Osteoblast (primary cell): Measurements from ENCODE around the gene TGFB3. TPM values are rescaled to one million over a fixed set of nuclear protein-coding genes. Genes with fewer than 3 reads are reported as not detected.
A peak's percentile ranks its signal among the peaks of the same experiment; 100 is the strongest.

ENCODE experiments used
- DNase-seq: peaks from one replicate; pipeline ENCODE4 v3.0.0; 2011; ENCODE audit warnings: low spot score, mixed read lengths; ENCODE audit not compliant: insufficient read length; ENCODE audit errors: missing footprints
- H2AFZ ChIP-seq: 2 replicates; pipeline ENCODE4 v1.6.0; 2011; ENCODE audit warnings: mild to moderate bottlenecking, low read length
- H3K27ac ChIP-seq: 2 replicates; pipeline ENCODE4 v1.5.1; 2011; ENCODE audit warnings: mild to moderate bottlenecking, low read depth, low read length, moderate library complexity
- H3K27me3 ChIP-seq: 2 replicates; pipeline ENCODE4 v1.6.0; 2012; ENCODE audit warnings: mild to moderate bottlenecking, control low read depth, inconsistent platforms, low read length, moderate library complexity; ENCODE audit not compliant: insufficient read depth
- H3K36me3 ChIP-seq: 2 replicates; pipeline ENCODE4 v1.5.1; 2011; ENCODE audit warnings: mild to moderate bottlenecking, low read length, control low read depth, moderate library complexity; ENCODE audit not compliant: insufficient read depth
- H3K4me1 ChIP-seq: 2 replicates; pipeline ENCODE4 v1.5.1; 2011; ENCODE audit warnings: mild to moderate bottlenecking, low read length, control low read depth, moderate library complexity; ENCODE audit not compliant: insufficient read depth
- H3K4me2 ChIP-seq: 2 replicates; pipeline ENCODE4 v1.6.0; 2011; ENCODE audit warnings: mild to moderate bottlenecking, low read length; ENCODE audit not compliant: insufficient read depth
- H3K4me3 ChIP-seq: fragments of 200-600 bp; sonication (generic); 3 replicates; pipeline ENCODE4 v1.5.1; 2012; ENCODE audit warnings: mild to moderate bottlenecking, low read length, inconsistent platforms; ENCODE audit not compliant: insufficient read depth
- H3K79me2 ChIP-seq: 2 replicates; pipeline ENCODE4 v1.6.0; 2012; ENCODE audit warnings: mild to moderate bottlenecking, low read length, control low read depth, inconsistent platforms; ENCODE audit not compliant: insufficient read depth
- H3K9me3 ChIP-seq: 2 replicates; pipeline ENCODE4 v1.5.1; 2011; ENCODE audit warnings: low read depth, low read length, control low read depth
- H4K20me1 ChIP-seq: 2 replicates; pipeline ENCODE4 v1.6.0; 2012; ENCODE audit warnings: mild to moderate bottlenecking, low read length, control low read depth; ENCODE audit not compliant: insufficient read depth
- total RNA-seq: library from RNA; depleted of rRNA; stranded (reverse); fragments of >200 nt; gene quantifications from 2 replicates; pipeline ENCODE4 v1.2.3, GENCODE V29; 2012
- TF ChIP-seq, protein P1 (sequence below): IDR thresholded peaks from 2 replicates; pipeline ENCODE4 v1.5.1; 2011; ENCODE audit warnings: mild to moderate bottlenecking, low read depth, low read length, moderate library complexity; ENCODE audit errors: extremely low read depth

Gene TGFB3
- total RNA-seq, 1 donor: 11.6 TPM

GRCh38 chr14:76019676-76020075, 37.9 kb upstream of the TGFB3 start:
- DNase-seq: no peak
- peaks cover 13% of the 10 kb centered on the region for H4K20me1 ChIP-seq
- TF ChIP-seq, protein P1, sequence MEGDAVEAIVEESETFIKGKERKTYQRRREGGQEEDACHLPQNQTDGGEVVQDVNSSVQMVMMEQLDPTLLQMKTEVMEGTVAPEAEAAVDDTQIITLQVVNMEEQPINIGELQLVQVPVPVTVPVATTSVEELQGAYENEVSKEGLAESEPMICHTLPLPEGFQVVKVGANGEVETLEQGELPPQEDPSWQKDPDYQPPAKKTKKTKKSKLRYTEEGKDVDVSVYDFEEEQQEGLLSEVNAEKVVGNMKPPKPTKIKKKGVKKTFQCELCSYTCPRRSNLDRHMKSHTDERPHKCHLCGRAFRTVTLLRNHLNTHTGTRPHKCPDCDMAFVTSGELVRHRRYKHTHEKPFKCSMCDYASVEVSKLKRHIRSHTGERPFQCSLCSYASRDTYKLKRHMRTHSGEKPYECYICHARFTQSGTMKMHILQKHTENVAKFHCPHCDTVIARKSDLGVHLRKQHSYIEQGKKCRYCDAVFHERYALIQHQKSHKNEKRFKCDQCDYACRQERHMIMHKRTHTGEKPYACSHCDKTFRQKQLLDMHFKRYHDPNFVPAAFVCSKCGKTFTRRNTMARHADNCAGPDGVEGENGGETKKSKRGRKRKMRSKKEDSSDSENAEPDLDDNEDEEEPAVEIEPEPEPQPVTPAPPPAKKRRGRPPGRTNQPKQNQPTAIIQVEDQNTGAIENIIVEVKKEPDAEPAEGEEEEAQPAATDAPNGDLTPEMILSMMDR: no peak

GRCh38 chr14:76015668-76016067, 33.9 kb upstream of the TGFB3 start:
- TF ChIP-seq, protein P1: no peak
- Histone ChIP-seq H3K4me2 (peak overlapping the region; percentile 55), H4K20me1 (peaks cover 4% of the 10 kb centered on the region), H3K9me3 (no peaks in the 10 kb centered on the region), H3K4me3 (no peak overlapping the region), H3K36me3 (peaks cover 38% of the 10 kb centered on the region), H3K27ac (peak overlapping the region; percentile 75), H3K27me3 (no peaks in the 10 kb centered on the region), H2AFZ (peak overlapping the region; percentile 23), H3K4me1 (peaks cover 12% of the 10 kb centered on the region), H3K79me2 (peaks cover 31% of the 10 kb centered on the region)
- DNase-seq: no peak

More at GRCh38 chr14:76019676-76020075, 37.9 kb upstream of the TGFB3 start:
- Histone ChIP-seq H3K27ac (no peak overlapping the region), H3K9me3 (no peaks in the 10 kb centered on the region), H3K4me1 (peaks cover 12% of the 10 kb centered on the region), H3K27me3 (no peaks in the 10 kb centered on the region), H3K79me2 (peaks cover 34% of the 10 kb centered on the region), H3K36me3 (peaks cover 44% of the 10 kb centered on the region), H3K4me2 (no peak overlapping the region), H3K4me3 (no peak overlapping the region), H2AFZ (no peak overlapping the region)

DNA sequence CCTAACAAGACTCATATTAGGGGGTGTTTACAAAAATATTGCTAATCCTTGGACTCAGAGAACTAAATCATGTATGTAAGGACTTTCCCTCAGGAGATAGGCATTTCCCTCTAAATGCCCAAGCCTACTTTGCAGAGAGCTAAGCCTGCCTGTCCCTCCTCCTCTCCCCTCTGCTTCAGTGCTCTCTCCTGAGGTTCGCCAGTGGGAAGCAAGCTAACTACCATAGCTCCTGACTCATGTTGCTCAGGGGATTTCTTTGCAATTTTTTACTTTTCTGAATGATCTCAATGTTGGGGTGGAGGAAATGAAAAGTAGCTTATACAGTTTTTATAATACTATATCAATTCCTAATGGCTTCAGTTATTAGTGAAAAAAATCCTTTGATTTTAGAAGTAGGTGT, 33.4 kb upstream of the TGFB3 start:
- DNase-seq: no peak
- peaks cover 35% of the 10 kb centered on the region for H3K36me3 ChIP-seq
- H3K9me3 ChIP-seq: no peaks in the 10 kb centered on the region
- peak overlapping the region; percentile 23 for H2AFZ ChIP-seq
- TF ChIP-seq, protein P1: no peak
- no peaks in the 10 kb centered on the region for H3K27me3 ChIP-seq
- H3K27ac ChIP-seq: peak overlapping the region; percentile 75
- H3K79me2 ChIP-seq: peaks cover 26% of the 10 kb centered on the region
- H3K4me1 ChIP-seq: peaks cover 12% of the 10 kb centered on the region
- peak overlapping the region; percentile 55 for H3K4me2 ChIP-seq
- peaks cover 2% of the 10 kb centered on the region for H4K20me1 ChIP-seq
- no peak overlapping the region for H3K4me3 ChIP-seq

- H2AFZ ChIP-seq: no peak overlapping the region
- peaks cover 18% of the 10 kb centered on the region for H3K79me2 ChIP-seq
- H4K20me1 ChIP-seq: peaks cover 11% of the 10 kb centered on the region
- H3K9me3 ChIP-seq: no peaks in the 10 kb centered on the region
- H3K4me1 ChIP-seq: peaks cover 21% of the 10 kb centered on the region
- TF ChIP-seq, protein P1: no peak
- no peaks in the 10 kb centered on the region for H3K27me3 ChIP-seq
- no peak for DNase-seq
- peaks cover 39% of the 10 kb centered on the region for H3K36me3 ChIP-seq
- no peak overlapping the region for H3K4me2 ChIP-seq
- H3K4me3 ChIP-seq: no peak overlapping the region
- no peak overlapping the region for H3K27ac ChIP-seq
These were observed 30.6 kb upstream of the TGFB3 start for GRCh38 chr14:76012354-76012753.
